GM21515 (cell line): Measurements from ENCODE around the gene TSPEAR.
"Not testable (repeated sequence)": the region's sequence is repeated elsewhere in the genome, so short reads cannot be mapped to it uniquely, and the experiment has no call there.

Experiments
- ATAC-seq: cut with Tn5 transposase; IDR thresholded peaks from one replicate; pipeline ENCODE4 v1.9.1; 2021; ENCODE audit not compliant: unreplicated experiment

The TSPEAR gene

DNA sequence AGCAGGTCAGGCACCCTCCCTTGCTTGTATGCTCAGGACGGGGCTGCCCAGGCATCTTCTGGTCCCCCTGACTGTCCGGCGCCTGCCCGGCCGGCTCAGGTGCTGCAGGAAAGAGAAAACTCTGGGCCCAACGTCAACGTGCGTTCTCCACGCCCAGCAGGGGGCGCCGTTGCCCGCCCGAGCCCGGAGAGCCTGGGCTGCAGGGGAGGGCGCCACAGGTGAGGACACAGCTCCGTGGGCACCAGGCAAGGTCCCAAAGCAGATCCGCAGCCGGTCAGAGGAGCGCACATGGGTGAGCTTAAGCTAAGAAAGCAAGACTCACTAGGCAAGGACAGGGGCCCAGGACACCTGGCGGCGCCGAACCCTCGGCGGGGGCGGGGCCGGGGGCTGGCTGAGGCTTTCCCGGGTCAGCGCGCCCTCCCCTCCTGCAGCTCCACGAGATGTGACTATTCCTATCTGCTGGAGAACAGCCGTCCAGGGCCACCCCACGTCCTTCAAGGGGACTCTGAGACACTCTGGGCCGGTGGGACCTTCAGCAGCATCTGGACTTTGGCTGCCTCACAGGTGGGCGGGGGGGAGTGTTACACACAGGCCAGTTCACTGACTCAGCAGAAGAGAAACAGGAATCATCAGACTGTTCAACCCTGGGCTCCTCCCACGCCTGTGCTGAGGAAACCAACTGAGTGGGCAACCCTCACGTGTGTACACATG is 200.7 kb downstream of the TSPEAR start:
- no peak for ATAC-seq

DNA sequence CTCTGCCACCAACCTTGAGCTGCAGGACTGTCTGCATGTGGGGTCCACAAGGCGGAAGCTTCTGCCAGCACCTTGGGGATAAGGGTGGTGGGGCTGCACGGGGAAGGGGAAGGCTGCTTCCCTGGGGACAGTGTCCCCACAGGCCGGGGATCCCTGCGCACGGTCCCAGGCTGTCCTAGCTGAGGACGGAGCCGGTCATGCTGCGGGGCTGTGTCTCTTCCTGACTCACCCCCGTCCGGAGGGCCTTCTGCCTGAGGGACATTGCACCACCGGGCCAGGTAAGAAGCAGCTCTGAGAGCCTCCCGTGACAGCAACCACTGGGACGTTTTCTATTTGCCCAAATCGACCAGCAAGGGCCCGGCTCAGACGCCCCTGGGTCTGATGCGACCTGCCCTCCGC is 201.3 kb downstream of the TSPEAR start:
- no peak for ATAC-seq

DNA sequence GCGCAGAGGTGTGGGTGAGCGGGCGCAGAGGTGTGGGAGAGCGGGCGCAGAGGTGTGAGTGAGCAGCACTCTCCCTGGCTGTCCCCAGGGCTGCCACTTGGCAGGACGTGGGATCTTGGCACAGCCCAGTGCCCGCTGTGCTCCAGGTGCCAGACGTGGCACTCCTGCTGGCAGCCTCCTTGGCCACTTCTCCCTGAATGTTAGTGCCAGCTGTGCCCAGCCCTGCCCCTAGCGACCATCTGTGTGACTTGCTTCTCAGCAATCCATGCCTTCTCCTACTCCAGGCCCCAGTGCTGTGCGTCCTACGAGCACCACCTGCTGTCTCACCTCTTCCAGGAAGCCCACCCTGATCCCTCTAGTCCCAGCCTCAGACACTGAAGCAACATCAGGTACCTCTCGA is 201.8 kb downstream of the TSPEAR start:
- ATAC-seq = no peak

GRCh38 chr21:44508711-44509445 is 202.5 kb downstream of the TSPEAR start:
- no peak for ATAC-seq

DNA sequence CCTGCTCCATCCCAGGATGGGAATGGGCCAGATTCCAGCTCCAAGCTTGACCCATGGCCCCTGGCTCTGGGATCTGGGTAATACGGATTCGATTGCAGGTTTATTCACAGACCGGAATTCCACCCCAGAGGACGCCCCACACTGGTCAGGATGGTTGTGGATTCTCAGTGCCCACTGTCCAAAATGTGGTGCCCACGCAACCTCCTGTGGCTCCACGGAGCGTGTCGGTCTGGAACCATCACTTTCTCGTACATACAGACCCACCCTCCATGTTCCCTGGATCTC is 203.0 kb downstream of the TSPEAR start:
- no peak for ATAC-seq

- ATAC-seq = no peak
Measured at GRCh38 chr21:44507673-44508425, 203.5 kb downstream of the TSPEAR start.

DNA sequence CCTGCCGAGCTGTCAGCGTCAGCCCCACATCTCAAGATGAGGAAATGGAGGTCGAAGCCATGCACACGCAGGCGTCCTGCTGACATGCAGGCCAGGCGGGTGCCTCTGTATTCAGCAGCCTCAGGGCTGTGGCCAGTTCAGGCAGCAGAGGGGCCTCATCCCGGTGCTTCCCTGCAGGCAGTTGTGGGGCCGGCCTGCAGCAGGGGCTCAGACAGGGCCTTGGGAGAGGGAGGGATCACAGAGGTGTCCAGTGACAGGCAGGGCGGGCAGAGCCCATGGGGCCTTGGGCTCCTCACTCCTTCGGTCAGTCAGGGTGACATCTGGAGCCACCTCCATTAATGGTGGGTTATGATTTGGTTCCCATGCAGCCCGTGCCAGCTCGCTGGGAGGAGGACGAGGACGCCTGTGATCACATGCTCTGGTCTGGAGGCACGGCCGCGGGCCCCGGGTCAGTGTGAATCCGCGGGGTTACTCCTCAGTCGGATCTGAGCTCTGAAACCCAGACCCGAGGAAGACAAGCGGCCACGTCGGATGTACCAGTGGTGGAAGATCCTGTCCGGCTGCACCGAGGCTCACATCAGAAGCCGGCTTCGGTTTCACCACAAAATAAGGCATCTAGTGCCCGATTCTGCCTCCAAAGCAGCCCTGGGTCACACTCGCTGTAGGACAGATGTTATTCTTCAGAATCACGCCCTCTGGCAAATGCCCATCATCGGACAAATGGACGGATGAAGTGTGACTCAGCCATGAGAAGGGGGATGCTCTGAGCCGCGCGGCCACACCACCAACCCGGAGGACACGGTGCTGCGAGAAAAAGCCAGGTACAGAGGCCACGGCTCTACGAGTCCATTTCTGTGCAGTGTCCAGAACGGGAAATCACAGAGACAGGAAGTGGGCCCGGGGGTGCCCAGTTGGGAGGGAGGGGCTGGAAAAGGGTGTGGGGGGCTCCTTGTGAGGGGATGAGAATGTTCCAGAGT is 204.8 kb downstream of the TSPEAR start:
- ATAC-seq = no peak

- ATAC-seq = no peak
Measured at GRCh38 chr21:44505673-44506278, 205.6 kb downstream of the TSPEAR start.

GRCh38 chr21:44503901-44504399 is 207.4 kb downstream of the TSPEAR start:
- ATAC-seq = no peak

DNA sequence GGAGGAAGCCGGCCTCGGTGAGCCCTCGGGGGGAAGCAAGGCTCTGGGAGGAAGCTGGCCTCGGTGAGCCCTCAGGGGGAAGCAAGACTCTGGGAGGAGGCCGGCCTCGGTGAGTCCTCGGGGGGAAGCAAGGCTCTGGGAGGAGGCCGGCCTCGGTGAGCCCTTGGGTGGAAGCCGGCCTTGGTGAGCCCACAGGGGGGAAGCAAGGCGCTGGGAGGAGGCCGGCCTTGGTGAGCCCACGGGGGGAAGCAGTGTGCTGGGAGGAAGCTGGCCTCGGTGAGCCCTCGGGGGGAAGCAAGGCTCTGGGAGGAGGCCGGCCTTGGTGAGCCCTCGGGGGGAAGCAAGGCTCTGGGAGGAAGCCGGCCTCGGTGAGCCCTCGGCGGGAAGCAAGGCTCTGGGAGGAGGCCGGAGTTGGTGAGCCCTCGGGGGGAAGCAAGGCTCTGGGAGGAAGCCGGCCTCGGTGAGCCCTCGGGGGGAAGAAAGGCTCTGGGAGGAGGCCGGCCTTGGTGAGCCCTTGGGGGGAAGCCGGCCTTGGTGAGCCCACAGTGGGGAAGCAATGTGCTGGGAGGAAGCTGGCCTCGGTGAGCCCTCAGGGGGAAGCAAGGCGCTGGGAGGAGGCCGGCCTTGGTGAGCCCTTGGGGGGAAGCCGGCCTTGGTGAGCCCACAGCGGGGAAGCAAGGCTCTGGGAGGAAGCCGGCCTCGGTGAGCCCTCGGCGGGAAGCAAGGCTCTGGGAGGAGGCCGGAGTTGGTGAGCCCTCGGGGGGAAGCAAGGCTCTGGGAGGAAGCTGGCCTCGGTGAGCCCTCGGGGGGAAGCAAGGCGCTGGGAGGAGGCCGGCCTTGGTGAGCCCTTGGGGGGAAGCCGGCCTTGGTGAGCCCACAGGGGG is 208.1 kb downstream of the TSPEAR start:
- not testable (repeated sequence) for ATAC-seq

- ATAC-seq = no peak
Measured at GRCh38 chr21:44502171-44502958, 209.0 kb downstream of the TSPEAR start.

- no peak for ATAC-seq
Measured at GRCh38 chr21:44500111-44500510, 211.3 kb downstream of the TSPEAR start.

DNA sequence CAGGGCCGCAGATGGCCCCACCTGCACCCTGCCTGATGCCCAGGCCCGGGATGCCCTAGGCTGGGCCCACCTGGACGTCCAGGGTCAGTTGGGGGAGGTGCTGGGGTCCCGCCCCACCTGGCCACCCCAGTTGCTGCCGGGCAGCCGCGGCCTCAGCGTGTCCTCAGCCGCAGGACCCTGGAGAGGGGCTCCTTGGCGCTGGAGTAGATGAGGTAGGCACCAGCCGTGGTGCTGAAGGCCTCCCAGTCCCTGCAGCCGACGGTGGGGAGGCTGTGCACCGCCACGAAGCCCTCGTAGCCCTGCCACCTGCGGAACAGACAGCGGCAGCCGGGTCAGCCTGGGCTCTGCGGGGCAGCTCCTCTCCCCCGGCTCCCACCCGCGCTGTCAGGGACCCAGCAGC is 211.7 kb downstream of the TSPEAR start:
- no peak for ATAC-seq

DNA sequence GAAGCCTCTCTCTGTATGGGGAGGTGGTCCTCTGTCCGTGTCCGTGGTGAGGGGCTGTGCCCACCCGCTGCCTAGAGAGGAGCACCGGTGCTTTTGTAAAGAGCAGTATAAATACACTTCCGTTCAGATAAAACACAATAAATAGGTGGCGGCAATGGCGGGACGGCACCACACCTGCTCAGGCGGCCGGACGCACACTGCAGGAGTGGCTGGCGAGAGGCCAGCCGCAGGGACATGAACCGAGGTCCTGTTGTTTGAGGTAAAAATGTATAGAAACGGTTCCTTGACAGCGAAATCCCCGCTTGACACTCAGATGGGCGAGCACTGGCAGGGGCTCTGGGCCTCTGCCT is 212.2 kb downstream of the TSPEAR start:
- ATAC-seq = no peak

- no peak for ATAC-seq
Measured at GRCh38 chr21:44498280-44499210, 212.8 kb downstream of the TSPEAR start.

GRCh38 chr21:44497703-44498126 is 213.7 kb downstream of the TSPEAR start:
- ATAC-seq = no peak
